Urothelium cell line (cell line): Measurements from ENCODE around the gene LAMTOR4.
"Not testable (repeated sequence)": the region's sequence is repeated elsewhere in the genome, so short reads cannot be mapped to it uniquely, and the experiment has no call there.

Experiments used
- DNase-seq: peaks from one replicate; pipeline ENCODE4 v3.0.0; 2011; ENCODE audit warnings: low spot score, mixed read lengths
- FAIRE-seq: peaks from 2 replicates; lab custom pipeline; 2011; peaks lifted over from hg19 to GRCh38; lab: Jason Lieb, UNC

LAMTOR4 gene

GRCh38 chr7:100169147-100169850 lies 20.6 kb downstream of the LAMTOR4 start:
- peak; percentile 13 for DNase-seq
- no peak for FAIRE-seq

- no peak for FAIRE-seq
- peak; percentile 6 for DNase-seq
These were observed 21.6 kb downstream of the LAMTOR4 start for GRCh38 chr7:100170101-100170897.

GRCh38 chr7:100171087-100171681 lies 22.5 kb downstream of the LAMTOR4 start:
- no peak for FAIRE-seq
- no peak for DNase-seq

GRCh38 chr7:100171840-100172239 lies 23.1 kb downstream of the LAMTOR4 start:
- no peak for DNase-seq
- no peak for FAIRE-seq

GRCh38 chr7:100173806-100174495 lies 25.2 kb downstream of the LAMTOR4 start:
- peak; percentile 77 for FAIRE-seq
- DNase-seq: no peak

GRCh38 chr7:100174582-100174981 lies 25.9 kb downstream of the LAMTOR4 start:
- FAIRE-seq: no peak
- DNase-seq: no peak

- DNase-seq: no peak
- no peak for FAIRE-seq
These were observed 26.7 kb downstream of the LAMTOR4 start for GRCh38 chr7:100175296-100175935.

- FAIRE-seq: no peak
These were observed 27.7 kb downstream of the LAMTOR4 start for GRCh38 chr7:100176096-100177044.

GRCh38 chr7:100177045-100178001 lies 28.6 kb downstream of the LAMTOR4 start, which contains the start of the genes GPC2 and STAG3:
Gene GPC2, minus strand, starts transcription at chr7:100177381. Its CDS starts 182 bp downstream, at chr7:100177199.
Gene STAG3, plus strand, starts transcription at chr7:100177918. Its CDS starts 2,639 bp downstream, at chr7:100180557.
- FAIRE-seq (peak; percentile 91), DNase-seq (peak; percentile 99)

More at GRCh38 chr7:100176096-100177044, 27.7 kb downstream of the LAMTOR4 start:
- DNase-seq: no peak

GRCh38 chr7:100180084-100180483 lies 31.4 kb downstream of the LAMTOR4 start:
- DNase-seq, FAIRE-seq: not testable (repeated sequence)

GRCh38 chr7:100182616-100183015 lies 33.9 kb downstream of the LAMTOR4 start:
- not testable (repeated sequence) for FAIRE-seq, DNase-seq

- not testable (repeated sequence) for FAIRE-seq, DNase-seq
These were observed 34.4 kb downstream of the LAMTOR4 start for GRCh38 chr7:100183090-100183489.

- DNase-seq (no peak), FAIRE-seq (no peak)
These were observed 37.0 kb downstream of the LAMTOR4 start for GRCh38 chr7:100185726-100186125.

GRCh38 chr7:100189061-100189460 lies 40.3 kb downstream of the LAMTOR4 start:
- DNase-seq: no peak
- no peak for FAIRE-seq

- FAIRE-seq: no peak
- DNase-seq: peak; percentile 56
These were observed 41.5 kb downstream of the LAMTOR4 start for GRCh38 chr7:100190048-100190711.

GRCh38 chr7:100191775-100192174 lies 43.1 kb downstream of the LAMTOR4 start:
- DNase-seq (no peak), FAIRE-seq (no peak)

GRCh38 chr7:100192281-100192862 lies 43.7 kb downstream of the LAMTOR4 start:
- not testable (repeated sequence) for FAIRE-seq

More at GRCh38 chr7:100192281-100192862, 43.7 kb downstream of the LAMTOR4 start:
- not testable (repeated sequence) for DNase-seq
